ENCODE data around the gene ARAP3.

DNA sequence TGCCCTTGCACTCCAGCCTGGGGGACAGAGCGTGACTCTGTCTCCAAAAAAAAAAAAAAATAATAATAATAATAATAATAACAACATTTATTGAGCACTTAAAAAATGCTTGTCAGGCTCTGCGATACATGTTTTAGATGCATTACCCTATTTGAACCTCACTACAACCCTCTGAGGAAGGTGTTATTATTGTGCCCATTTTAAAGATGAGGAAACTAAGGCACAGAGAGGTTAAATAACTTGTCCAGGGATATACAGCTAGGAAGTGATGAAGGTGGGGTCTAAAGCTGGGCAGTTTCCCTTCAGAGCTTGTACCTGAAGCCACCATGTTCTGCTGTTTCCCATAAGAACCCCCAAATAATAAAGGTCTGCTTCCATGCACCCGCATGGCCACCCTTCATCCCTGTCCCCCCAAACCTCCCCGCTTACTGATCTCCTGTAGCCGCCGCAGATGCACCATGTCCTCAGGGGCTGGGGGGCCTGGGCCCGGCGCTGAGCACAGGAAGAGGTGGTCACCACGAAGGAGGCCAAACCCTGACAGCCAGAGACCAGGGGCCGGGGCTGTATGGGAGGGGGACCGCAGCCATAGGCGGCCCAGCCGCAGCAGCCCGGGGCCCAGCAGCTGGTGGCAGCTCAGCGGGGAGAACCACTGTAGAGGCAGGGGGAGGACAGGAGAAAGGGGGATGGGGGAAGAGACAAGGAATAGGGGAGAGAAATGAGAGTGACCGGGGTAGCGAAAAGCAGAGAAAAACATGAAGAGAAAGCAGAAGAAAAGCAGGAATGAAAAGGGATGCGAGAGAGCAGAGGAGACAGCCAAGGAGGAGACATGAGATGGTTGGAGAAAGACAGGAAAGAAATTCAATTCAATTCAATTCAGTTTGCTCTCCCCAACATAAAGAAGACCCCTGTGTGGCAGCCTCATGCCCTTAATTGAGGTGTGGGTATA, 15.8 kb downstream of the ARAP3 start:
- TF ChIP-seq EZH2 (IDR thresholded peaks at IDR 0.05; ENCODE audit: borderline replicate concordance, low read length) (no peak), CTCF (conservative IDR thresholded peaks at IDR 0.05 in 1 of 2, IDR thresholded peaks at IDR 0.05 in 1 of 2; ENCODE audit: extremely low read depth in 1 of 2, insufficient read depth in 1 of 2, low read depth in 1 of 2, low read length in 2 of 2) (no peak)

Measured in mammary epithelial cell (primary cell).